Activated CD8-positive, alpha-beta T cell treated with anti-CD3 and anti-CD28 coated beads for 36 hours (primary cell): ENCODE measurements around the gene CDC42EP3. TPM values are rescaled to one million over a fixed set of nuclear protein-coding genes. Genes with fewer than 3 reads are reported as not detected.
A peak's percentile ranks its signal among the peaks of the same experiment; 100 is the strongest.

Source experiments
- ATAC-seq: fragments of 200-7000 bp; cut with Tn5 transposase; one replicate; pipeline ENCODE4 v1.10.0; 2021; ENCODE audit warnings: mild to moderate bottlenecking, moderate library complexity
- CTCF ChIA-PET: fragments of 350-600 bp; sonication (Branson Sonifier 250); formaldehyde crosslinking; loops from one replicate; lab custom pipeline; 2021; ENCODE audit warnings: antibody characterized with exemption; lab: Charles Lee
- POLR2A ChIA-PET: fragments of 350-600 bp; sonication (Branson Sonifier 250); formaldehyde crosslinking; loops from one replicate; lab custom pipeline; 2021; ENCODE audit warnings: antibody characterized with exemption; lab: Charles Lee
- DNase-seq: peaks from one replicate; pipeline ENCODE4 v3.0.0-alpha.2; 2020
- H3K27ac Mint-ChIP-seq: one replicate; pipeline ENCODE4 v1.8.0; 2021; ENCODE audit warnings: mild to moderate bottlenecking, mixed read lengths
- H3K27me3 Mint-ChIP-seq: one replicate; pipeline ENCODE4 v1.8.0; 2021; ENCODE audit warnings: mixed read lengths
- H3K36me3 Mint-ChIP-seq: one replicate; pipeline ENCODE4 v1.8.0; 2021; ENCODE audit warnings: low read depth, mixed read lengths
- H3K4me1 Mint-ChIP-seq: one replicate; pipeline ENCODE4 v1.8.0; 2021; ENCODE audit warnings: low read depth, mixed read lengths
- H3K4me3 Mint-ChIP-seq: one replicate; pipeline ENCODE4 v1.8.0; 2021; ENCODE audit warnings: mild to moderate bottlenecking, moderate library complexity, mixed read lengths
- H3K9me3 Mint-ChIP-seq: one replicate; pipeline ENCODE4 v1.8.0; 2021; ENCODE audit warnings: mixed read lengths
- intact Hi-C: fragments of 100-400 bp; cut with micrococcal nuclease; formaldehyde crosslinking; loops from one replicate; pipeline ENCODE4 v1.10.0; 2022
- total RNA-seq, 2 experiments: library from RNA; stranded (reverse); gene quantifications; one replicate each; pipeline ENCODE4 v1.2.3, GENCODE V29; 2021
- TF ChIP-seq, protein P1 (sequence below): fragments of 200-600 bp; IDR thresholded peaks from one replicate; pipeline ENCODE4 v1.8.0; 2022; ENCODE audit warnings: antibody characterized with exemption, mild to moderate bottlenecking

The CDC42EP3 gene
- total RNA-seq, 2 experiments from 2014 or later, result 18.8 to 22.6 TPM

- CTCF ChIA-PET, result interaction anchor here (1.2 to 2.5 kb wide), 5 partner anchors 8 to 193 kb away, joined by 3 to 10 read pairs (median 6); no protein-coding TSS in a partner anchor
- no peak for DNase-seq
- intact Hi-C loops, result no loop called here
- H3K27me3 Mint-ChIP-seq, result no peaks in the 10 kb centered on the region
- ATAC-seq, result peak; percentile 93
- peak overlapping the region; percentile 95 for H3K27ac Mint-ChIP-seq
- H3K36me3 Mint-ChIP-seq, result peaks cover 8% of the 10 kb centered on the region
- H3K4me1 Mint-ChIP-seq, result peaks cover 42% of the 10 kb centered on the region
- no peak overlapping the region for H3K4me3 Mint-ChIP-seq
- TF ChIP-seq, protein P1, sequence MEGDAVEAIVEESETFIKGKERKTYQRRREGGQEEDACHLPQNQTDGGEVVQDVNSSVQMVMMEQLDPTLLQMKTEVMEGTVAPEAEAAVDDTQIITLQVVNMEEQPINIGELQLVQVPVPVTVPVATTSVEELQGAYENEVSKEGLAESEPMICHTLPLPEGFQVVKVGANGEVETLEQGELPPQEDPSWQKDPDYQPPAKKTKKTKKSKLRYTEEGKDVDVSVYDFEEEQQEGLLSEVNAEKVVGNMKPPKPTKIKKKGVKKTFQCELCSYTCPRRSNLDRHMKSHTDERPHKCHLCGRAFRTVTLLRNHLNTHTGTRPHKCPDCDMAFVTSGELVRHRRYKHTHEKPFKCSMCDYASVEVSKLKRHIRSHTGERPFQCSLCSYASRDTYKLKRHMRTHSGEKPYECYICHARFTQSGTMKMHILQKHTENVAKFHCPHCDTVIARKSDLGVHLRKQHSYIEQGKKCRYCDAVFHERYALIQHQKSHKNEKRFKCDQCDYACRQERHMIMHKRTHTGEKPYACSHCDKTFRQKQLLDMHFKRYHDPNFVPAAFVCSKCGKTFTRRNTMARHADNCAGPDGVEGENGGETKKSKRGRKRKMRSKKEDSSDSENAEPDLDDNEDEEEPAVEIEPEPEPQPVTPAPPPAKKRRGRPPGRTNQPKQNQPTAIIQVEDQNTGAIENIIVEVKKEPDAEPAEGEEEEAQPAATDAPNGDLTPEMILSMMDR, result no peak
- POLR2A ChIA-PET, result interaction anchor here (0.9 kb wide), 1 partner anchor 41 kb away, joined by 3 read pairs; no protein-coding TSS in a partner anchor
- H3K9me3 Mint-ChIP-seq, result peaks cover 8% of the 10 kb centered on the region
These were observed 12.7 kb upstream of the CDC42EP3 start for GRCh38 chr2:37683921-37684780.

- intact Hi-C loops, result no loop called here
- ATAC-seq (no peak), DNase-seq (no peak)
- no peak overlapping the region for H3K4me3 Mint-ChIP-seq
- H3K27me3 Mint-ChIP-seq, result no peaks in the 10 kb centered on the region
- H3K4me1 Mint-ChIP-seq, result peaks cover 40% of the 10 kb centered on the region
- ChIA-PET POLR2A (interaction anchor here (0.9 kb wide), 1 partner anchor 40 kb away, joined by 3 read pairs; no protein-coding TSS in a partner anchor), CTCF (interaction anchor here (1.2 to 2.5 kb wide), 4 partner anchors 7 to 194 kb away, joined by 3 to 10 read pairs (median 6); no protein-coding TSS in a partner anchor)
- TF ChIP-seq, protein P1, result no peak
- H3K27ac Mint-ChIP-seq, result peak overlapping the region; percentile 95
- peaks cover 8% of the 10 kb centered on the region for H3K9me3 Mint-ChIP-seq
- peaks cover 8% of the 10 kb centered on the region for H3K36me3 Mint-ChIP-seq
These were observed 11.8 kb upstream of the CDC42EP3 start for GRCh38 chr2:37683241-37683640.

DNA sequence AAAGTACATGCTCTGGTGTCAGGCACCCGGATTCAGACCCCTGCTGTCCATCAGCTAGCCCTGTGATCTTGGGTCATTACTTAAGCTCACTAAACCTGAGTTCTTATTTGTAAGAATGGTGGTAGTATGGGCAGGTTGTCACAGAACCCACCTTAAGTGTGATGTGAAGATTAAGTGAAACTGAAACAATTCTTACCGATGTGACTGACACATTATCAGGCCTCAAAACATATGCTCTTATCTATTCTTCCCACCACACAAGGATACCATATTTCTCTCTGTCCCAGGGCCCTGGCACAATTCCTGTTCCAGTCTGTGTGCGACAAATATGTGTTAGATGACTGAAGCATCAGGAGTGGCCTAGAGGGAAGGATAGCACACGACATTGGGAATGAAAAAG is 11.0 kb upstream of the CDC42EP3 start:
- DNase-seq, result no peak
- peak overlapping the region; percentile 74 for H3K27ac Mint-ChIP-seq
- H3K4me1 Mint-ChIP-seq, result peaks cover 36% of the 10 kb centered on the region
- H3K9me3 Mint-ChIP-seq, result peaks cover 8% of the 10 kb centered on the region
- TF ChIP-seq, protein P1, result no peak
- peak; percentile 24 for ATAC-seq
- peaks cover 8% of the 10 kb centered on the region for H3K36me3 Mint-ChIP-seq
- intact Hi-C loops, result no loop called here
- H3K4me3 Mint-ChIP-seq, result no peak overlapping the region
- POLR2A ChIA-PET, result interaction anchor here (0.7 to 1.4 kb wide), 2 partner anchors 10 to 35 kb away, joined by 3 read pairs; no protein-coding TSS in a partner anchor
- H3K27me3 Mint-ChIP-seq, result no peaks in the 10 kb centered on the region
- CTCF ChIA-PET, result interaction anchor here (1.2 kb wide), 1 partner anchor 10 kb away, joined by 3 read pairs; no protein-coding TSS in a partner anchor

DNA sequence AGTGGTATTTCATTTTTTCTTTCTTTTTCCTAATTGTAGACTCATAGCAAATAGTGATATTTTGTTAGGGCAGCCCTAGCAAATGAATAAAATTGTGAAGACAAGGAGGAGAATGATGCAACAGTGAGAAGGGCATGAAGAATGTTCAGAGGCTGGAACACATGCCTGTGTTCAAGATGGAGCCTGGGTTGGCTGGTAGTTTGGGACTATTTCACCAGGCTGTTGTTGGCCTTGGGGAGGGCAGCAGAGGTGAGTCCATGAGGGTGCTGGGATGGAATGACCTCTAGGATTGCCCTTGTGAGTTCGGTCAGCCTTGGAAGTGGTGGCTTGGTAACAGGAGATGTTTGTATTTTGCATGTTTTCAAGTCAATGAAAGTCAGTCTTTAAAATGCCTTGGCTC is 10.1 kb upstream of the CDC42EP3 start:
- ATAC-seq, result no peak
- TF ChIP-seq, protein P1, result no peak
- Mint-ChIP-seq H3K27me3 (no peaks in the 10 kb centered on the region), H3K9me3 (peaks cover 8% of the 10 kb centered on the region), H3K36me3 (peaks cover 8% of the 10 kb centered on the region), H3K27ac (no peak overlapping the region), H3K4me3 (no peak overlapping the region), H3K4me1 (peaks cover 30% of the 10 kb centered on the region)
- intact Hi-C loops, result no loop called here
- POLR2A ChIA-PET, result interaction anchor here (0.8 to 1.4 kb wide), 2 partner anchors 9 to 304 kb away, joined by 3 read pairs; no protein-coding TSS in a partner anchor
- CTCF ChIA-PET, result no interaction called here
- DNase-seq, result no peak
